Eye (tissue), 1 donor: ENCODE data around the gene GDPD5.

ENCODE experiments used
- DNase-seq: peaks from one replicate; pipeline ENCODE4 v3.0.0-alpha.2; 2015

The GDPD5 gene

GRCh38 chr11:75398906-75399305 lies 126.8 kb downstream of the GDPD5 start:
- no peak for DNase-seq

GRCh38 chr11:75394085-75394840 lies 131.5 kb downstream of the GDPD5 start:
- DNase-seq: no peak

- DNase-seq: no peak
Measured at GRCh38 chr11:75389925-75390324, 135.8 kb downstream of the GDPD5 start.

GRCh38 chr11:75389276-75389605 lies 136.5 kb downstream of the GDPD5 start:
- DNase-seq: no peak

- DNase-seq: peak; percentile 91
Measured at GRCh38 chr11:75388386-75389275, 137.1 kb downstream of the GDPD5 start.

GRCh38 chr11:75387736-75388294 lies 137.9 kb downstream of the GDPD5 start:
- DNase-seq: no peak

- DNase-seq: no peak
Measured at GRCh38 chr11:75386942-75387630, 138.7 kb downstream of the GDPD5 start.
